GM19438 (cell line): Measurements from ENCODE around the gene XKR3.
"Not testable (repeated sequence)": the region's sequence is repeated elsewhere in the genome, so short reads cannot be mapped to it uniquely, and the experiment has no call there.

ENCODE experiments used
- ATAC-seq: cut with Tn5 transposase; IDR thresholded peaks from one replicate; pipeline ENCODE4 v1.9.1; 2021; ENCODE audit warnings: low read depth; ENCODE audit not compliant: unreplicated experiment

XKR3 gene

DNA sequence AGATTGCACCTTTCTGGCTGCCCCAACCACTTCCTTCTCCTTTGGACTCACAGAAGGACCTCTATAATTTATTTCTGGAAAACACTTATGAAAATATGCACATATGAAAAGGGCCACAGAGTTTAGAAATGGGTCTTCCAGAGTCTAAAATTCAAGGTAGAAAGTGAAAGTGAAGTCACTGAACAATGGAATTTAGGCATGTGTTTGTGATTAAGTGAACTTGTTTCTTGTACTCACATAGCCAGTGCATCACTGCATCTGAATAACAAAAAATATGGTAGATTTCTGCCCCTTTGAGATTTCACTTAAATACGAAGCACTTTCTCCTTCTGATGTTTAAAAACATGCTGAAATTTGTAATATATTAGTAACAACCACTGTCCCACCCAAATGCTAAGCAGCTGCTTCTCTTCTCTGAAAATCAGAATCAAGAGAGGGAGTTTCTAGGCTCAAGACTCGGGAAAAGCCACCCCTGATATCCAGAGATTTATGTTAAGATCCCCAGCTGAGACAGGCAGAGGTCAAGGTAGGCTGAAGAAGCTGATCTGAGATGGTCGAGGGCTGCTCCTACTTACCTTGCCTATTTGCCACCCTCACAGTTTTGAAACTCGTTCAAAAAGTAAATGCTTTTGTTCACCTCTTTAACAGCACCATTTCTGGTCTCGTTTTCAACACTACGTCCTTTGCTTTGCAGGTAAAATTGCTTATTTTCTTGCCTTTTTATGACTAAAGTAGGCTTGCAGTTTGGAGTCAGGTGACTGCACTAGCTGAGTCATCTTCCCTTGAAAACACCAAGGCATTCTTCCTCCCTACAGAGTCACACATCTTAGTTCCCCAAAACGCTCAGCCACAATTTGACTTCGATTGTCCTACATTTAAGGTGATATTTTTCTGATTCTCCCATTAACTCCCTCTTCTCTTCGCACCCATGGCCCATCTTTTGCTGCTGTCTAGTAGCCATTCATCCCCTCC is at the start of gene XKR3:
XKR3 (minus strand) TSS at position 696 of the 972 bp plus-strand sequence. CDS start 17,338 bp downstream, outside the sequence.
- no peak for ATAC-seq

DNA sequence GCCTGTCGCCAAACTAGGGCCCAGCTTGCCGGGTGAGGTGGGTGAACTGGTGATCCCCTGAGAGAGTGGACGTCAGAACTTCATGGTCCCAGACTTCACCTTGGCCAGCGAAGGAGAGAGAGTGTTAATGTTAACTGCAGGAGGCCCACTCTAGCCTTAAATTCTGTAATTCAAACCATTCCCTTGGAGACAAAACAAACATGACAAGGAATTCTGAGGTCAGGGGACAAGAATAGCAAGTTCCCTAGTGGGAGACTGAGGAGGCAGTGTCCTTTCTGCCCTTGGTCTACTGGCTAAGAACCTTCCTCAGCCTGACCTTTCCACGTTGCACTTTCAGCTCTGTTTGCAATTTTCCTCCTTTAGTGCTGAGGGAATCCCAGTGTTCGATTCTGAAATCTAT is 44.4 kb upstream of the XKR3 start:
- not testable (repeated sequence) for ATAC-seq

DNA sequence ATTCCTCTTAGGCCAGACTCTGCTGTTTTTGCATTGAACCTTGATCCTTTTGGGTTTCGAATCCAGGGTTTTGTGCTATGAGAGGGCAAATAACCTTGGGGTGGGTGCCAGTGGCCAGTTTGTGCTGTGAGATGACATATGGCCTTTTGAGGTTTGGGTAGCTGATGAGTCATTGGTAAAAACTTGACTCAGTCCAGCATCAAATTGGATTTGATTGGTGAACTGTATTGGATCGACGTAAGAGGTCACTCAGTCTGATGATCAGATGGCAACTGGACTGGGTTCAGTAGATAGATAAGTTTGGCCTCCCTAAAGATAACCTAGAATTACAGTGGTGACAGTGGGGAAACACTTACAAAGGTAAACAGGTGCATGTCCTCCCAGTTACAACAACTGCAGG is 41.0 kb upstream of the XKR3 start:
- no peak for ATAC-seq

DNA sequence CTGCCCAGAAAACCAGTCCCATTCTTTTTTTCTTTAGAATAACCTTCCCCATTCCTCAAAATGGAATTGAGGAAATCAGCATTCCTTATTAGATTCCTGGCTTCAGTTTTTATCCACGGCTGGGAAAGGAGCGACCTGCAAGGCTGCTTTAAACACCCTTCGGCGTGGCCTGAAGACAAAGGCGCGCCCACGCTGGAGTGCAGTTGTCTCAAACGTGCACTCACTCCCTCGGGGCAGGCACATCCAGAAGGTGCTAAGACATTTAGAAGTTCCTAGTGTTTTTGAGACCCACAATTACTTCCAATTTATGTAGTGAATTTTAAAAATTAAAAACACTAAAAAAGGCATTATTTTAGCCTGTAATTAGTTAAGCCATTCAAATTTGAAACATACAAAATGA is 31.6 kb upstream of the XKR3 start:
- not testable (repeated sequence) for ATAC-seq

DNA sequence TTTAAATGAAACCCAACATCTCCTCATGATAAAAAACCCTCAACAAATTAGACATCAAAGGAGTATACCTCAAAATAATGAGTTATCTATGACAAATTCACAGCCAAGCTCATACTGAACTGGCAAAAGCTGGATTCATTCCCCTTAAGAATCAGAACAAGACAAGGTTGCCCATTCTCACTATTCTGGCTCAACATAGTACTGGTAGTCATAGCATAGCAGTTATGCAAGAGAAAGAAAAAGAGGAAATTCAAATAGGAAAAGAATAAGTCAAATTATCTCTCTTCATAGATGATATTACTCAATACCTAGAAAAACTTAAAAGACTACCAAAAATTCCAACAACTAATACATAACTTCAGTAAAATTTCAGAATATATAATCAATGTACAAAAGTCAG is 29.4 kb upstream of the XKR3 start:
- ATAC-seq = no peak

DNA sequence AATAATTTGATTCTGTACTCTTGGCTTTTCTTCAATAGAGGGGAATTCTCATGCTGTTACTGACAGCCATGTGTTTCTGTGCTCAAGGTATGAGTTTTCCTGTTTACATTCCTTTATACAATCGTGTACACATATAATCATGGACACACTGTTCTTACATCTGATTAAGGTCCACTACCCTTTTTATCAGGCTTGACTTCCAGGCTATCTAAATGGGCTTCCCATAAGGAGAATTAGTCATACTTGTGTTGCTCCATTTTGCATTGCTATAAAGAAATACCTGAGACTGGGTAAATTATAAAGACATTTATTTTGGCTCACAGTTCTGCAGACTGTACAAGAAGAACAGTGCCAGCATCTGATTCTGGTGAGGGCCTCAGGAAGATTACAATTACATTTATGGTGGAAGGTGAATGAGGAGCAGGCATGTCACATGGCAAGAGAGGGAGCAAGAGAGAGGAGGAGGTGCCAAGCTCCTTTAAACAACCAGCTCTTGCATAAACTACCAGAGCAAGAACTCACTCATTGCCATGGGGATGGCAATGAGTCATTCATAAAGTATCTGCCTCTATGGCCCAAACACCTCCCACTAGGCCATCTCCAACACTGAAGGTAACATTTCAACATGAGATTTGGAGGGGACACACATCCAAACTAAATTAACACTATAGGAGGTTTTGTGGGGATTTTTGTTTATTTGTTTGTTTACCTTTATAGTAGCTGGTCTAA is 26.2 kb upstream of the XKR3 start:
- ATAC-seq = not testable (repeated sequence)

DNA sequence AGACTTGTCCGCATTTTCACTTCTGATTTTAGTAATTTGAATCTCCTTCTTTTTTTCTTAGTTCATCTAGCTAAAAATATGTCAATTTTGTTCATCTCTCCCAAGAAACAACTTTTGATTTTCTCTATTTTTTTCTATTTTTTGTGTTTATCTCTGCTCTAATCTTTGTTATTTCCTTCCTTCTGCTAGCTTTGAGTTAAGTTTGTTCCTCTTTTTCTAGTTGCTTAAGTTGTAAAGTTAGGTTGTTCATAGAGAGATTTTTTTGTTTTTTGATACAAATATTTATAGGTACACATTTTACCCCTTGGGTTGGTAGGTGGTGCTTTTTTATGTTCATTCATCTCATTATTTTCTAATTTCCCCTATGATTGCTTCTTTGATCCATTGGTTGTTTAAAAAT is 22.1 kb upstream of the XKR3 start:
- no peak for ATAC-seq

DNA sequence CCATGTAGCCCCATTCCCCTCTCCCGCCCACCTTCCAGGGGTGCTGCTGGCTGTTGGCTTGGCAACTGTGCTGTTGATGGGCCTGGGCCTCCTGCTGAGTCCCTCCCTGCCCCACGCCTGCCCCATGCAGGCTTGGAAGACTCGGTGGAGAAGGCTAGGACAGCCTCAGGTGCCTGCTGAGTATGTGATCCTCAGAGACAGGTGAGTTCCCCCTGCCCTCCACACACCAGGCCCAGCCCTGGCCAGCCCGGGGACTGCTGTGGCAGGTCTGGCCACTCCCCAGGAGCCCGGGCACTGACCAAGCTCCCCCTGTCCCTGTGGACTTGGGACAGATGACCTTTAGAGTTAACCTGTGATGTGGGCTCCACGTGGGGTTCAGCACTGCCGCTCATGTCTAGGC is 20.7 kb upstream of the XKR3 start:
- no peak for ATAC-seq

DNA sequence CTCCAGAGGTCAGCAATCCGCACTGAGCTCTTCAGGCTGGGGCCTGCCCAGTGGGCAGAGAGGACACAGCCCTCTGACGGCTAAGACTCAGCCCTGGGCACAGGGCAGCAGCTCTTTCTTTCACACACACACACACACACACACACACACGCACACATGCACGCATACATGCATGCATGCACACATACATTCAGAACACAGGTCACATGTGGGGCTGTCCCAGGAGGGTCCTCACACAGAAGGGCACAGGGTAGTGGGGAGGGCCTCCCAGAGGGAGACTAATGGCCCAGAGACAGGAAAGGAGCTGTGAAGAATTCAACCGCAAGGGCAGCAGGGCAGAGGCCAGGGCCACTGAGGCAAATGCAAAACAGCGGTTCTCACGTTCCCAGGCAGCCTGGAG is 20.3 kb upstream of the XKR3 start:
- ATAC-seq = no peak

DNA sequence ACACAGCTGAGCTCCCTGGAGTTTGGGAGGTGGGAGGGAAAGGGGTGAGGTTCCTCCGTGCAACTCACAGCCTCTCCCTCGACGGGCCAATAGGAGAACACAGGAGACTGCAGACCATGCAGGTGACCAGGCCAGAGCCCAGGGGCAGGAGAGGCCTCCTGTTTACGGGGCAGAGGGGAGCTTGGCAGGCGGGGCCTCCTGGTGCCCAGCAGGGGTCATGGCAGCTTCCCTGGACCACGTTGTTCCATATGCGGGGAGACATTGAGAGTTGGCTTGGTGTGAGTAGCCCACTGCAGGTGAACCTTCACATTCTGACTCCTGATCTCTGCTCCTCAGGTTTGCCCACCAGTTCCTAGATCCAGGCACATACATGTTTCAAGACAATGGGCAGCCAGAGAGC is 19.3 kb upstream of the XKR3 start:
- ATAC-seq = no peak

DNA sequence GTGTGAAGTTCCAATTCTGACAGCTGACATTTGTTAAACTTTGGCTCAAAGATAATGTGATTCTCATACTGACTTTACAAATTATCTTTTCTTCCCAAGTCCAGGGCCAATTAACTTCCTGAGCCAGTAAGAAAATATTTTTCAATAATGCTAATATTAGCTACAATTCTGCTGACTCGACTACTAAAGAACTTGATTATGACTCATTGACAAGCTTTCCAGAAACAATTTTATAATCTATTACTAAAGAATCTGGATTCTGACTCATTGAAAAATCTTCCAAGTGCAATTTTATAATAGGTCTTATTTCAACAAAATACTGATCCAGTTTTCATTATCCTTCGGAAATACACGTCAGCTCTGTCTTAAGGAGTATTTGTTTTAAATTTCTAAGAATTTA is 12.9 kb upstream of the XKR3 start:
- no peak for ATAC-seq

DNA sequence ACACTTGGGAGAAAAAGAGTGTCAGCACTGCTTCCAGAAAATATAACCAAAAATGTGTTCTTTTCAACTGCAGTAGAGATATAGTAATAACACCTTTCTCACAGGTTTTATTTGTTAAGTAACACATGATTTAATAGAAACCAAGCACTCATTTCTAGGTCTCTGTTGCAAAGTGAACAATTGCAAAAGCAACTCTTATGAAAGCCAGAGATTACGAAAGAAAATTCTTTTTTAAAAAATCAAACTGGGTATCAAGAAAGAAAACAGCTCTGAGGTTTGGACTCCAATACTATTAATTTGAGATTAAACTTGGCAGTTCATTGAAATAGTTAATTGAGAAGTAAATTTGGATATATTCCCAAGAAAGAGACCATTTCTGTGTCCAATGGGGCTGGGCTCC is 9.8 kb upstream of the XKR3 start:
- no peak for ATAC-seq

DNA sequence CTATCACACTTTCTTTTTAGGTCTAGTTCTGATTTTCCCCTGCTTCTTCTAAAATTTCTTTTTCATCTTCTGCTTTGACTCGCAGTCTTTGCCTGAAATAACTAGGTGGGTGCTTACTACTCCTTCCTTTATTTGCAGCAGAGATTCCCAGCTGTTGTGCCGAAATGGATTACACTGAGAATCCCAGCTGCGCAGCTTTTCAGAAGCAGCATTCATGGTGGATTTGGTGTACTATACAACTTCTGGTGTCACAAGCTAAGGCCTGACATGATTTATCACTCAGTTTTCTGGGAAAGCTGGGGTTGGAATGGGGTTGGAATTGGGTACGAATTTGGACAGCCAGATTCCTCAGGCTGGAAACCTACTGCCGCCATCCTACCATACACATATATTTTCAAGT is 6.0 kb upstream of the XKR3 start:
- ATAC-seq = no peak

DNA sequence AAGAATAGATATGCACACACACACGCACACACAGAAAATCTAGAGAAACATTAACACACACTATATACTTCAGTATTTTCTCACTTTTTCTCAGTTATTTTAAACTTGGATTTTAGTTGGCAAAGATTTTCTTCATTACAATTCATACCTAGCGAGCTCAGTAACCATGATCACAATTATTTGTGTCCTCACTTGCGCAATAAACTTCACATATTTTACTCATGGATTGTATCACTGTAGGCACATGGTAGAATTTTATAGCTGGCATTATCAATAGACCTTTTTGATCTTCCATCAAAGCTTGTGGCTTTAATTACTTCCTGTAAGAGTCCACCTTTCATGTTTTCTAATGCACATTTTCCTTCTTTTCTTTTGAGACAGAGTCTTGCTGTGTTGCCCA is 4.8 kb upstream of the XKR3 start:
- no peak for ATAC-seq

DNA sequence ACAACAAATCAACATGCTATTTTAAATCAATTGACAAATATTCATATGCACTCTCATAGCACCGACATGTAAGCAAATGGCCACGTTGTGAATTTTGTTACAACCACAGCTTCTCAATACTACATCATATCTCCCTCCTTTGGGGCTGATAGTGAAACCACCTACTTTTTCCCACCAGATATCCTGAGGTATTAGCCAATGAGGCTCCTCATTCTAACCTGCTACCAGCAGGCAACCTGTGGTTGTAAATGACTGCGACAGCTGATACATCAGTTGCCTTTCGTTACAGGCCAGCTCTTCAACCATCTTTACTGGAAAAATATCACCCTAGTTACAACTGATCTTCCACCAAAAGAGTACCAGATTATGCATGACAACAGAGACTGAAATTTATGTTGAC is 3.7 kb upstream of the XKR3 start:
- ATAC-seq = no peak

DNA sequence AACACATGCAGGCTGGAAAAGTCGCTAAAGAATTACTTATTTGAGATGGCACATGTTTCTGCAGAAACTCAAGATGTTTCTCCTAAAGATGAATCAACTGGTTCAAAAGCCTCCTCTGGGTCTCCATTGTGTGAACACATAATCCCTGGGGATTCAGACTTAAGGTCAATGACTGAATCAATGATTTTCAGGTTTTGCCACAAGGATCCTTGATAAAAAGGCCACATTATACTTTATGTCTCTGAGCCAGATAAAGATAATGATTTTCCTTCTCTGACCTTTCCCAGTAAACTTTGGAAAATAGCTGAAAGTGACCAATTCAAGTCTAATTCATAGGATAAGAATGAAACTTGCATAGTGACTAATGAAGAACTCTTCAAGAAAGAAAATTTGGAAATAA is 2.3 kb upstream of the XKR3 start:
- ATAC-seq = no peak

DNA sequence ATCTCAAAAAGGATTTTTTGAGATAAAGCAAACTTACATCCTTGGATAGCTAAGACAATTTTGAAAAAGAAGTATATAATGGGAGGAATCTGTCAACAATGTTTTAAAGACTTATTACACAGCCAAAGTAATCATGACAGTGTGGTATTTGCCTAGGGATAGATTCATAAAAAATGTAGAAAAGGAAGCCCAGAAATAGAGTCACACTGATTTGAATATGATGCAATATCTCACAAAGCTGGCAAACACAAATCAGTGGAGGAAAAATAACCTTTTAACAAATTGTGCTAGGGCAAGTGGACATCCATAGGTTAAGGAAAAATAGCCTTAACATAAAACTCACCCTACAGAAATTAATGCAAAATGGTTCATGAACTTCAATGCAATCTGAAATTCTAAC is 6.0 kb downstream of the XKR3 start:
- no peak for ATAC-seq

DNA sequence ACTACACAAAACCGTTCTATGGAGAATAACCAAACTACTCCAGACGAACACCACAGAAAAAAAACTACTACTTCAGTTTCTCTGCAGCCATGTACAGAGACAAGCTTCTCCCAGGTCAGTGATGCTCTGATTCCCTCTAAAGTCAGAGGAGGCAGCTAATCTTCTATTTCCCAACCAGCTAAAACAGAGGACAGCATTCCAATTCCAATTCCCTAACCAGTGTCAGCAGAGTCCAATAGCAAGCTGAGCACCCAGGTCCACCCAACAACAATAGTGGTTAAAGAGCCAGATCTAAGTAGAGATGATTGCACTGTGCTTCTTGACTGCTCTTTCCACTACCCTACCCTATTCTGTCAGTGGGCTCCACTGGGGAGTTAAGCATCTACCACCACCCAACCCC is 6.7 kb downstream of the XKR3 start:
- ATAC-seq = no peak

DNA sequence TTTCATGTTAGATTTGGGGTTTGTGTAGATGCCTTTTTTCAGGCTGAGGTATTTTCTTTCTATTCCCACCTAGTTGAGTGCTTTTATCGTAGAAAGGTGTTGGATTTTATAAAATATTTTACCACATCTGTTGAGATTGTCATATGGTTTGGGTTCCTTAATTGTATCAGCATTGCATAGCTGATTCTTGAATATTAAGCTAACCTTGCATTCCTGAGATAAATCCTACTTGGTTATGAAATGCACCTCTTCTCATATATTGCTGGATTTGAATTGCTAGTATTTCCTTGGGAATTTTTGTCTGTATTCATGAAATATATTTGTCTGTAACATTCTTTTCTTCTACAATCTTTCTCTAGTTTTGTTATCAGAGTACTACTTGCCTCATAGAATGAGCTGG is 10.1 kb downstream of the XKR3 start:
- ATAC-seq = no peak

DNA sequence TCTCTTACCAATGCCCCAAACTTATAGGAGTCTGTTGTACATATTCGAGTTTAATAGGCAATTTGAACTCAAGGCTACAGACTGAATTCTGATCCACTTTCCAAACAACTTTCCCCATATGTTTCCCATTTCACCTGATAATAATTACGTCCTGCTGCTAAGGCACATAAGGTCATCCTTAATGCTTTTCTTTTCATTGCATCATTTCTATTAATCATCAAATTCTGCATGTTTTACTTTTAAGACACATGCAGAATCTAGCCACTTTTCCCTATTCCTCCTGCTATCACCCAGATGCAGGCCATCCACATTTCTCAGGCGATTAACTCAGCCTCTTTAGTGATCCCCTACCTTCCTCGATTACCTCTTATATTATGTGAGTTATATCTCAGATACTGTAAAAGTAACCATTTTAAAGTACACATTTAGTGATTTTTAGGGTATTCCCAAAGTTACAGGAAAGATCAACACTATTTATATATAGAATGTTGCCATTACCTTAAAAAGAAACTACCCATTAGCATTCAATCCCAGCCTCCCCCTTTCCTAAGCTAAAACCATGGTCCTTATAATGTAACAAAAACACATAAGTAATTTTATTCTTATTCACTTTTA is 14.9 kb downstream of the XKR3 start:
- no peak for ATAC-seq

DNA sequence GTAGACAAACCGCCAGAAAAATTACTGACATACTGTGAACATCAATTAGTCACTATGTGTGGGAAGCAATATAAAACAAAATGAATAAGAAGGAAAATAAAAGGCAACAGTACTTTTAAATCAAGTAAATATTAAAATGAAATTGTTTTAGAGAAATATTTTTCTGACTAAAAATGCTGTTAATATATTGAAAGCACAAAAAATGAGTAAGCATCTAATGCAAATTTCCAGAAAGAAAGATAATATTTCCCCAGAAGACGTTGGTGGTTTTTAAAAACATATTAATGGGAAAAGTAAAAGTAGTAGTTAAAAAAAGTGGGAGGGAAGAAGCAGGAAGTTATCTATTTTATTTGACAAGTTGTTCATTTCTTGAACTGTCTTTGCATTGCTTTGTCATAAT is 16.5 kb downstream of the XKR3 start:
- no peak for ATAC-seq
